Heart right ventricle (tissue), 16 donors: Measurements from ENCODE around the gene DYRK4. TPM values are rescaled to one million over a fixed set of nuclear protein-coding genes. Genes with fewer than 3 reads are reported as not detected.

Source experiments
- ATAC-seq, 8 donors: fragments of 200-7000 bp; cut with Tn5 transposase; one replicate each; pipeline ENCODE4 v1.9.1; 2020; ENCODE audit warnings: mild to moderate bottlenecking in 8 of 8, moderate library complexity in 8 of 8, moderate number of reproducible peaks in 1 of 8
- DNase-seq, 2 donors: peaks; one replicate each; pipeline ENCODE4 v3.0.0-alpha.2; 2020
- H3K27ac ChIP-seq, 10 donors: fragments of 200-600 bp; sonication (generic) in 2 of 10; one replicate each; pipeline versions ENCODE4 v1.5.0 to v1.8.0; 2020 to 2022; ENCODE audit warnings: mild to moderate bottlenecking in 3 of 10
- H3K27me3 ChIP-seq, 7 donors: fragments of 200-600 bp; one replicate each; pipeline ENCODE4 v1.8.0; 2021 to 2022; ENCODE audit warnings: mild to moderate bottlenecking in 2 of 7
- H3K36me3 ChIP-seq, 9 donors: fragments of 200-600 bp; sonication (generic) in 1 of 9; one replicate each; pipeline versions ENCODE4 v1.5.0 to v1.8.0; 2020 to 2022; ENCODE audit warnings: mild to moderate bottlenecking in 2 of 9
- H3K4me1 ChIP-seq, 9 donors: fragments of 200-600 bp; sonication (generic) in 1 of 9; one replicate each; pipeline versions ENCODE4 v1.5.0 to v1.8.0; 2020 to 2022; ENCODE audit warnings: mild to moderate bottlenecking in 4 of 9
- H3K4me3 ChIP-seq, 10 donors: fragments of 200-600 bp; sonication (generic) in 2 of 10; one replicate each; pipeline versions ENCODE4 v1.5.0 to v1.8.0; 2020 to 2022; ENCODE audit warnings: mild to moderate bottlenecking in 7 of 10, moderate library complexity in 2 of 10
- H3K9me3 ChIP-seq, 11 donors: fragments of 200-600 bp in 10 of 11; sonication (generic) in 2 of 11; one replicate each; pipeline versions ENCODE4 v1.5.0 to v1.8.0; 2013 to 2022; ENCODE audit warnings: mild to moderate bottlenecking in 2 of 11, control low read depth in 1 of 11, moderate library complexity in 1 of 11
- WGBS, 2 donors: extraction: QIAGEN DNeasy Blood & Tissue Kit; methylation state at CpG; one replicate each; pipeline ENCODE4 v1.1.7; 2013; ENCODE audit warnings: inconsistent platforms in 1 of 2; 5-methylcytosine and 5-hydroxymethylcytosine counted together
- intact Hi-C, 10 donors: fragments of 100-400 bp; cut with DNase I; formaldehyde crosslinking; loops; one replicate each; pipeline versions ENCODE4 v1.11.1 to v1.14.2; 2022
- polyA plus RNA-seq, 2 donors: library from polyadenylated mRNA; stranded (reverse); fragments of 200-250 nt; gene quantifications; one replicate each; pipeline ENCODE4 v1.2.3, GENCODE V29; 2013
- total RNA-seq, 10 donors: library from RNA; stranded (reverse); fragmentation: NEBNext Ultra II Directional in 3 of 10; extraction: Animal tissue kit (Norgen Biotek cat#: 25700) in 3 of 10; gene quantifications; one replicate each; pipeline versions ENCODE4 v1.2.1 to v1.2.4, GENCODE V29; 2021 to 2023
- TF ChIP-seq, protein P1 (sequence below), 9 donors: fragments of 200-600 bp; sonication (generic) in 2 of 9; IDR thresholded peaks; one replicate each; pipeline versions ENCODE4 v1.5.0 to v1.8.0; 2021 to 2022; ENCODE audit warnings: antibody characterized with exemption in 9 of 9, mild to moderate bottlenecking in 5 of 9, moderate library complexity in 1 of 9
- donor health status: Arrhythmogenic right ventricular cardiomyopathy.
- donor health status: ischemic (EF 13 %, LVEDD 7.1; RV severe dilation, severe dysfunction).
- donor health status: healthy with polysubstance abuse.
- donor health status: DM: no; HTN: yes; CAD: no.
- donor health status: DM: no; HTN: no; CAD: no.
- donor health status: ischemic (EF 25% LVEDD 6.9; RV normal size, moderate dysfunction).
- donor health status: ischemic (EF 25% LVEDD 5.7; RV mildly dilated, moderate dysfunction).
- donor health status: healthy.
- donor health status: DM: yes; HTN: yes; CAD: no.
- donor health status: Ischemic cardiomyopathy.
- donor health status: ischemic (EF 35%, LVEDD 5.7; RV mildly dilated, moderate dysfunction).
- donor health status: nonischemic (EF 11% LVEDD 7.7; RV severe dilation, severe dysfunction).
- donor health status: DM: yes; HTN: yes; CAD: no.
- donor health status: PGD.
- donor health status: ischemic (EF 29% LVEDD 5.4; RV normal size, mild dysfunction).
- donor health status: nonischemic (EF 23%, LVEDD 6.1; RV moderate dilation, normal function).

DYRK4 gene
- total and polyA plus RNA-seq, 12 donors: 21.2 to 64.5 (median 29.8) TPM

DNA sequence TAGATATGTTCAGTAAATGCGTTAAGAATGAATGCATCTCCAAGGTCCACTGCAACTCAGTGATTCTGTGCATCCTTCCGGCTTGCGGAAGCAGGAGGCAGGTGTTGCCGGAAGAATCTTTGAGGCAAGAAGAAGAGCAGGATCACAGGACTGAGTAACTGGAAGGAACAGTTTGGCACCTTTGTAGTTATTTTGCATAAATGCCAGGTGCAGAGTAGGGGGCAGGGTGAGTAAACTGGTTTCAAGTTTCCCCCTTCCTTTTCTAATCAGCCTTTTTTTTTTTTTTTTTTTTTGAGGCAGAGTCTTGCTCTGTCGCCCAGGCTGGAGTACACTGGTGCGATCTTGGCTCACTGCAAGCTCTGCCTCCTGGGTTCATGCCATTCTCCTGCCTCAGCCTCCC lies 22.3 kb downstream of the DYRK4 start:
- TF ChIP-seq, protein P1, sequence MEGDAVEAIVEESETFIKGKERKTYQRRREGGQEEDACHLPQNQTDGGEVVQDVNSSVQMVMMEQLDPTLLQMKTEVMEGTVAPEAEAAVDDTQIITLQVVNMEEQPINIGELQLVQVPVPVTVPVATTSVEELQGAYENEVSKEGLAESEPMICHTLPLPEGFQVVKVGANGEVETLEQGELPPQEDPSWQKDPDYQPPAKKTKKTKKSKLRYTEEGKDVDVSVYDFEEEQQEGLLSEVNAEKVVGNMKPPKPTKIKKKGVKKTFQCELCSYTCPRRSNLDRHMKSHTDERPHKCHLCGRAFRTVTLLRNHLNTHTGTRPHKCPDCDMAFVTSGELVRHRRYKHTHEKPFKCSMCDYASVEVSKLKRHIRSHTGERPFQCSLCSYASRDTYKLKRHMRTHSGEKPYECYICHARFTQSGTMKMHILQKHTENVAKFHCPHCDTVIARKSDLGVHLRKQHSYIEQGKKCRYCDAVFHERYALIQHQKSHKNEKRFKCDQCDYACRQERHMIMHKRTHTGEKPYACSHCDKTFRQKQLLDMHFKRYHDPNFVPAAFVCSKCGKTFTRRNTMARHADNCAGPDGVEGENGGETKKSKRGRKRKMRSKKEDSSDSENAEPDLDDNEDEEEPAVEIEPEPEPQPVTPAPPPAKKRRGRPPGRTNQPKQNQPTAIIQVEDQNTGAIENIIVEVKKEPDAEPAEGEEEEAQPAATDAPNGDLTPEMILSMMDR (IDR thresholded peaks at IDR 0.05): no peak
- H3K4me1 ChIP-seq: peaks cover 0 to 6% (median 0%) of the 10 kb centered on the region in 9 donors
- no peak for ATAC-seq
- no peak overlapping the region for H3K27ac ChIP-seq
- DNase-seq: no peak
- peaks cover 0 to 31% (median 3%) of the 10 kb centered on the region in 7 donors for H3K27me3 ChIP-seq
- no peak overlapping the region for H3K4me3 ChIP-seq
- no peaks in the 10 kb centered on the region for H3K9me3 ChIP-seq
- WGBS, 2 donors: 86 to 87% methylated on average over 6 of the region's 6 CpGs
- intact Hi-C loops: loop anchor here in 3 of 10 donors (5.0 to 10.0 kb wide), 2 partner anchors 171 to 173 kb away; no protein-coding TSS in a partner anchor
- no peaks in the 10 kb centered on the region for H3K36me3 ChIP-seq

DNA sequence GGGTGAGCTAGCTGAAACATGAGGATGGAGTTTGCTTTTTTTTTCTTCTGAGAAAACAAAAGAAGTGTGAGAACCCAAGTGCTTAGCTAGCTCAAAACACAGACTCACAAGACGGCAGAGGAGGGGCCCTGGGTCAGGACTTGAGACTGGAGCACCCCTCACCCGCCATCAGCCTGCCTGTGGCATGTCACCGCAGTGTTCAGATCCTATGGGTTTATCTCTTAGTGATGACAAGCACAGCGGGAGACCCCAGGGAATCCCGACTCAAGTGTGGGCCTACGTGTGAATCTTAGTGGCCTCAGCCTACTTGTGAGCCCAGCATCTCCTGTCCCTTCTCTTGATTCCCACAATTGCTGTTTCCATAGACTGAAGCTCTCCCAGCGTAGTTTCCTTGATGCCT lies 22.9 kb downstream of the DYRK4 start:
- WGBS, 2 donors: 48 to 54% methylated on average over 7 of the region's 7 CpGs
- Histone ChIP-seq H3K27ac (no peak overlapping the region), H3K27me3 (peaks cover 0 to 35% (median 3%) of the 10 kb centered on the region in 7 donors), H3K4me3 (no peak overlapping the region), H3K9me3 (no peaks in the 10 kb centered on the region), H3K4me1 (peaks cover 0 to 4% (median 0%) of the 10 kb centered on the region in 9 donors), H3K36me3 (no peaks in the 10 kb centered on the region)
- intact Hi-C loops: loop anchor here in 3 of 10 donors (5.0 to 10.0 kb wide), 2 partner anchors 170 to 172 kb away; no protein-coding TSS in a partner anchor
- TF ChIP-seq, protein P1 (IDR thresholded peaks at IDR 0.05): no peak
- ATAC-seq (no peak), DNase-seq (no peak)

DNA sequence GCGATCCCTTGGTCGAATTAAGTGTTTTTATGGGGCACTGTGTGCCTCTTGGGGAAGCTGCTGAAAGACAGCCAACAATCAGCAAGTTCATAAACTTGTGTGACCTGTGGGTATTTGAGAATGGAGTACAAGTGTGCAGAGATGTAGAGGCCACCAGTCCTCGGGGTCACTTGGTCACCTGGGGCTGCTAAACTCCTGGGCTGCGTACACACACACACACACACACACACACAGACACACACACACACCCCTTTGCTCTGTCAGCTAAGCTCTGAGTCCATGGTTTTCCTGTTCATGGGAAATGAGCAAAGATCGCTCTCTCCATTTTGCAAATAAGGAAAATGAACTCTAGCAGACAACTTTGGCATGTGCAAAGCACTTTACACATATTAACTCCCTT lies 24.5 kb downstream of the DYRK4 start:
- WGBS, 2 donors: 58 to 65% methylated on average over 5 of the region's 5 CpGs

DNA sequence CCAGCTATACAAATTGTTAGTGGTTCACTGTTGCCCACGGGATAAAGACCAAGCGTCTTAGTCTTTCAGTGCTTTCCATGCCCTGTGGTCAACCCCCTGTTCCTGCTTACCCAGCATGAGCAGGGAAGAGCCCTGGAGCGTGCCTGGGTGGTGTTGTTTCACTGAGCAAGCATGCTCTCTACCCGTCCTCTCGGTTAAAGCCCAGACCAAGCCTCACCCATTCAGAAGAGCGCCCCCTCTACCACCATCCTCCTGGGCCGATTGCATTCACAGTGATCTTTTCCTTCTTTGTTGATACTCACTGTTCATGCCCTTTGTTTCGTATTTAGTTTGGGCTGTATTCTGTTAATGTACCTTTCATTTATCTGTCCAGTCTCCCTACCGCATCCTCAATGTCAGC lies 25.1 kb downstream of the DYRK4 start:
- DNase-seq: no peak
- no peak for ATAC-seq
- Histone ChIP-seq H3K4me3 (no peak overlapping the region), H3K27ac (no peak overlapping the region), H3K36me3 (no peaks in the 10 kb centered on the region), H3K4me1 (no peaks in the 10 kb centered on the region), H3K9me3 (no peaks in the 10 kb centered on the region), H3K27me3 (peaks cover 0 to 26% (median 3%) of the 10 kb centered on the region in 7 donors)
- intact Hi-C loops: loop anchor here in 2 of 10 donors (10.0 kb wide), 1 partner anchor 168 kb away; no protein-coding TSS in a partner anchor
- 62% methylated on average over 9 of the region's 9 CpGs for WGBS, 2 donors
- TF ChIP-seq, protein P1 (IDR thresholded peaks at IDR 0.05): no peak

More for the DNA sequence above, 24.5 kb downstream of the DYRK4 start:
- no peak for DNase-seq
- no peaks in the 10 kb centered on the region for H3K9me3 ChIP-seq
- no peaks in the 10 kb centered on the region for H3K4me1 ChIP-seq
- H3K27me3 ChIP-seq: peaks cover 0 to 28% (median 3%) of the 10 kb centered on the region in 7 donors
- no peaks in the 10 kb centered on the region for H3K36me3 ChIP-seq
- H3K4me3 ChIP-seq: no peak overlapping the region
- intact Hi-C loops: loop anchor here in 2 of 10 donors (10.0 kb wide), 1 partner anchor 168 kb away; no protein-coding TSS in a partner anchor
- no peak overlapping the region for H3K27ac ChIP-seq
- TF ChIP-seq, protein P1 (IDR thresholded peaks at IDR 0.05): no peak
- no peak for ATAC-seq
